ENCODE data around the gene SGIP1.

GRCh38 chr1:66500301-66500700, 33.7 kb upstream of the SGIP1 start:
- no peak for TF ChIP-seq CTCF (conservative IDR thresholded peaks at IDR 0.05; ENCODE audit: low read depth, low read length)
- no peak for TF ChIP-seq EZH2 (IDR thresholded peaks at IDR 0.05; ENCODE audit: borderline replicate concordance, low read depth, low read length, poor library complexity, severe bottlenecking)
